GM18907 (cell line): ENCODE data around the gene SLCO1B1.
"Not testable (repeated sequence)": the region's sequence is repeated elsewhere in the genome, so short reads cannot be mapped to it uniquely, and the experiment has no call there.

Experiments used
- ATAC-seq: cut with Tn5 transposase; IDR thresholded peaks from one replicate; pipeline ENCODE4 v1.9.1; 2021; ENCODE audit warnings: mild to moderate bottlenecking, moderate library complexity; ENCODE audit not compliant: unreplicated experiment

The SLCO1B1 gene, protein sequence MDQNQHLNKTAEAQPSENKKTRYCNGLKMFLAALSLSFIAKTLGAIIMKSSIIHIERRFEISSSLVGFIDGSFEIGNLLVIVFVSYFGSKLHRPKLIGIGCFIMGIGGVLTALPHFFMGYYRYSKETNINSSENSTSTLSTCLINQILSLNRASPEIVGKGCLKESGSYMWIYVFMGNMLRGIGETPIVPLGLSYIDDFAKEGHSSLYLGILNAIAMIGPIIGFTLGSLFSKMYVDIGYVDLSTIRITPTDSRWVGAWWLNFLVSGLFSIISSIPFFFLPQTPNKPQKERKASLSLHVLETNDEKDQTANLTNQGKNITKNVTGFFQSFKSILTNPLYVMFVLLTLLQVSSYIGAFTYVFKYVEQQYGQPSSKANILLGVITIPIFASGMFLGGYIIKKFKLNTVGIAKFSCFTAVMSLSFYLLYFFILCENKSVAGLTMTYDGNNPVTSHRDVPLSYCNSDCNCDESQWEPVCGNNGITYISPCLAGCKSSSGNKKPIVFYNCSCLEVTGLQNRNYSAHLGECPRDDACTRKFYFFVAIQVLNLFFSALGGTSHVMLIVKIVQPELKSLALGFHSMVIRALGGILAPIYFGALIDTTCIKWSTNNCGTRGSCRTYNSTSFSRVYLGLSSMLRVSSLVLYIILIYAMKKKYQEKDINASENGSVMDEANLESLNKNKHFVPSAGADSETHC

DNA sequence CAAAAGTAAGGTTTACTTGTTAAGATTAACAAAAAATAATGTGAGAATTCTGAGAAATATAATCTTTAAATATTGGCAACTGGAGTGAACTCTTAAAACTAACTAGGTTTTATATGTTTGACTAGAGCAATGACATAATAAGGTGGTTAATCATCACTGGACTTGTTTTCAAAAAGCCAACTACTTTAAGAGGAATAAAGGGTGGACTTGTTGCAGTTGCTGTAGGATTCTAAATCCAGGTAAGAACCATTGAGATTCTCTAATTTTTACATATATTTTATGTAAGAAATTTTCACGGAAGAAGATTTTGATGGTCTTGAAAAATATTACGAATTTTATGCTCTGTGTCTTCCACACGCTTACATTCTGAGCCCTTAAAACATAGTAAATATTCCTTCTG lies at the start of gene SLCO1B1:
TSS of gene SLCO1B1 (plus strand) at position 197 of the 400 bp plus-strand sequence. CDS start 10,381 bp downstream, outside the sequence.
- ATAC-seq = no peak

DNA sequence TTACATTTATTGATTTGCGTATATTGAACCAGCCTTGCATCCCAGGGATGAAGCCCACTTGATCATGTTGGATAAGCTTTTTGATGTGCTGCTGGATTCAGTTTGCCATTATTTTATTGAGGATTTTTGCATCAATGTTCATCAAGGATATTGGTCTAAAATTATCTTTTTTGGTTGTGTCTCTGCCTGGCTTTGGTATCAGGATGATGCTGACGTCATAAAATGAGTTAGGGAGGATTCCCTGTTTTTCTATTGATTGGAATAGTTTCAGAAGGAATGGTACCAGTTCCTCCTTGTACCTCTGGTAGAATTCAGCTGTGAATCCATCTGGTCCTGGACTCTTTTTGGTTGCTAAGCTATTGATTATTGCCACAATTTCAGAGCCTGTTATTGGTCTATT lies 46.2 kb upstream of the SLCO1B1 start:
- ATAC-seq = not testable (repeated sequence)

DNA sequence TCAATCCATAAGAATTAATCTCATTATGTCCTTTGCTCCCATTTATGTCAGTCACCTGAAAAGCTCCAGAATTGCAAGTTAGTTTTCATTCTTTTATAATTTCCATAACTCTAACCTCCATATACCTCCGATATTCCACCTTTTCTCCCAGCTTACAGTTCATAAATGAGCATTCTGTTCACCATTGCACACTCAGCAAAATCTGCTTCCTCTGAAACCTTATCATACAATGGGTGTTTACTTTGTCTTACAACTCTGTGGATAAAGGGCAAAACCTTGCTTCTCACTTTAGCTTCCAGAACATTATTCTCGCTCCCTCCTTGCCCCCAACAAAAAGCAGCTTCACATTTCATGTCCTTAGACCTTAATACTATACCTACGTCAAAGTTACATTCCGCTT lies 19.3 kb upstream of the SLCO1B1 start:
- no peak for ATAC-seq

DNA sequence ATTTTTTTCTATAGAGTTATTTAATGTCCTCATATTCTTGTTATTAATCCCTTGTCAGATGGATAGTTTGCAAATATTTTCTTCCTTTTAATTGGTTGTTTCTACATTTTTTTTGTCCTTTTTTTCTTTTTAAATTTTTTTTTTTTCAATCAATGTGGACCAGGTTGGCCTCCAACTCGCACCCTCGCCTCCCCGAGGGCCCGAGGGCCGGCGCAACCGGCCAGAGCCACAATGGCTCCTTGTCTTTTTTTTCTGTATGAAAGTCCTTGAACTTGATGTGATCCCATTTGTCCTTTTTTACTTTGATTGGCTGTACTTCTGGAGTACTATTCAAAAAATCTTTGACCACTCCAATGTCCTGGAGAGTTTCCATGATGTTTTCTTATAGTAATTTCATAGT lies 17.7 kb upstream of the SLCO1B1 start:
- no peak for ATAC-seq

DNA sequence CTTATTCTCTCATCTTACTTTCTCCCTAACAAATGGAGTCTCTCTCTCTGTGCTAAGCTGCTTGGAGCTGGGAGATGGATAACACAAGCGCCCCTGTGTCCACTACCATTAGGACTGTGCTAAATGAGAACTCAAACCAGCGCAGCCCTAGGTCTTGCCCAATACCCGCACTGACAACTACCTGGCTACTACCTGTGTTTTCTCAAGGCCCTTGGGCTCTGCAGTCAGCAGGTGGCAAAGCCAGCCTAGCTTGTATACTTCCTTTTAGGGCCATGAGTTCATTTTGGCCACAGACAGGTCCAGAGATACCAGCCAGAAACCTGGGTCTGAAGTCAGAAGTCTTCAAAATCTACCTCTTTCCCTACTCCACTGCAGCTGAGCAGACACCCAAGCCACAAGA lies 13.0 kb upstream of the SLCO1B1 start:
- ATAC-seq = no peak

DNA sequence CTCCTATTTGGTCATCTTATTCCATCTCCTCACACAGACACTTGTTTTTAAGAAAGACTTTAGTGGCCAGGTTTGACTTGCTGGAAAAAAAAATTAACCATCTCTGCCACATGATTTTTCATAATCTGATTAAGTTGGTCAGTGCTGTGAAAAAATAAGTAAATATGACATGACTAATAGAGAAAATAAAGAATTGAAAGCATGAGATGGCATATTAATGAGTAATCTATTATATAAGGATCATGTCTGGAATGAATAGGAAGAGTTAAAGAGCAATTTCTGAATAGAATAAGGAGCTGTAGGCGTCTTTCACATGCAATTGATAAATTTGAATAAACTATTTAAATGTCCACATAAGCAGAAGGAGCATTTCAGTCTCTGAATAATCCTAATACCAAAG lies 12.2 kb upstream of the SLCO1B1 start:
- no peak for ATAC-seq

DNA sequence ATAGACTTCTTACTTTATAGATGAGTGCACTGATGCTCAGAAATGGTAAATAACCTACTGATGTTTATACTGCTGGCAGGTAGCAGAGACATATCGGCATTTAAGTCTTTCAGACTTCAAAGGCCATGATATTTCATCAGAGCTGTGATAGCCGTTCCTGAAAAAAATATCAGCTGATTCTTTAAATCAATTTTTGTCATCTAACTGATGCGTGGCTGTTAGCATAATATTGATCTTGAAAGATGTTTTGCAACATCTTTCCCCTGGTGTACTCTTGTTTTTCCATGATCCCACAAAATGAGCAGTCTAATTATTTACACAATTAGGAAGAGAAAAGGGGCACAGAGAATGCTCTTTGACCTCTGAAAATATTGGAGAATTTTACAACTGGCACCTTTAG lies 1.6 kb upstream of the SLCO1B1 start:
- ATAC-seq = no peak

DNA sequence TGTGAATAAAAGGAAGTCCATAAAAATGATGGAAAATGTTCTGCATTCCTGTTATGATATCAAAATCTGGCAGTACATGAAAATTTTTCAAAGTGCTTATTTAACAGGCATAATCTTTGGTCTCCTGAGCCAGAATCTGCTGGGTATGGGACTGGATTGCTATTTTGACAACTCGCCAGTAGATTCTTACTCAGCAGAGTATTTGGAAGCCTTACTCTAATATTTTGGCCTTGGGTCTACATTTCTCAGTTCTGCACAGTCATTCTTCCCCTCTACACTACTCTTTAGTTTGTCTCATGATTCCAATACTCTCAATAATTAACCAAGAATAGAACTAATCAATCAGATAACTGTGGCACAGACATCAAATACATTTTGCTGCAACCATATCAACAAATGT lies 1.1 kb upstream of the SLCO1B1 start:
- no peak for ATAC-seq

DNA sequence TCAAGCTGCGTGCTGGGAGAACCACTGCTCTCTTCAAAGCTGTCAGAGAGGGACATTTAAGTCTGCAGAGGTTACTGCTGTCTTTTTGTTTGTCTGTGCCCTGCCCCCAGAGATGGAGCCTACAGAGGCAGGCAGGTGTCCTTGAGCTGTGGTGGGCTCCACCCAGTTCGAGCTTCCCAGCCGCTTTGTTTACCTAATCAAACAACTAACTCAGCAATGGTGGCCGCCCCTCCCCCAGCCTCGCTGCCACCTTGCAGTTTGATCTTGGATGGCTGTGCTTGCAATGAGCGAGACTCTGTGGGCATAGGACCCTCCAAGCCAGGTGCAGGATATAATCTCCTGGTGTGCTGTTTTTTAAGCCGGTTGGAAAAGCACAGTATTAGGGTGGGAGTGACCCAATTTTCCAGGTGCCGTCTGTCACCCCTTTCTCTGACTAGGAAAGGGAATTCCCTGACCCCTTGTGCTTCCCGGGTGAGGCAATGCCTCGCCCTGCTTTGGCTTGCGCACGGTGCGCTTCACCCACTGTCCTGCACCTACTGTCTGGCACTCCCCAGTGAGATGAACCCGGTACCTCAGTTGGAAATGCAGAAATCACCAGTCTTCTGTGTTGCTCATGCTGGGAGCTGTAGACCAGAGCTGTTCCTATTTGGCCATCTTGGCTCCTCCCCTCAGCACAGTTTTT lies 6.5 kb downstream of the SLCO1B1 start:
- ATAC-seq = not testable (repeated sequence)

DNA sequence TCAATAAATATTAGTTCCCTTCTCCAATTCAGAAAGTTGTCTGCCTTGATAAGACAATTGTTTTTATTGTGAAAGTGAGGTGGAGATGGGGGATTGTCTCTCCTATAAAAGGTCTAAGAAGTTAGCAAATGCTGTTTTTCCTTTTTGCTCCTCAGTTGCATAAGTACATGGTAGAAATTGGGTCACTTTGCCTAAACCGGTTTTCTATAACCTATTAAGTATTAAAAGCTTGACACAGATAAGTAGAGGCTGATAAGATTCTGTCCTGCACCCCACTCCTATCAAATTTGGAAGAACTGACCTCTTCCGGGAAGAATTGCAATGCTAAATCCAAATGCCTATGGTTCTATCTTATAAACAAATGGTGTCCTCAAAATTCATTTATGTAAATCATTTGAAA lies 7.0 kb downstream of the SLCO1B1 start:
- no peak for ATAC-seq

DNA sequence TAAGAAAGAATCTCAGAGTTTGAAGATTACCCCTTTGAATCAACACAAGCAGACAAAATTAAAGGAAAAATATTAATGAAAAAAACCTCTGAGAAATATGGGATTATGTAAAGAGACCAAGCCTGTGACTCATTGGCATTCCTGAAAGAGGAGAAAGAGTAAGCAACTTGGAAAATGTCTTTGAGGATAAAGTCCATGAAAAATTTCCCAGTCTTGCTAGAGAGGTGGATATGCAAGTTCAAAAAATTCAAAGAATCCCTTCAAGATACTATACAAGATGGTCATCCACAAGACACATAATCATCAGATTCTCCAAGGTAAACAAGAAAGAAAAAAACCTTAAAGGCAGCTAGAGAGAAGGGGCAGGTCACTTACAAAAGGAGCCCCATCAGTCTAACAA lies 13.3 kb downstream of the SLCO1B1 start:
- no peak for ATAC-seq

DNA sequence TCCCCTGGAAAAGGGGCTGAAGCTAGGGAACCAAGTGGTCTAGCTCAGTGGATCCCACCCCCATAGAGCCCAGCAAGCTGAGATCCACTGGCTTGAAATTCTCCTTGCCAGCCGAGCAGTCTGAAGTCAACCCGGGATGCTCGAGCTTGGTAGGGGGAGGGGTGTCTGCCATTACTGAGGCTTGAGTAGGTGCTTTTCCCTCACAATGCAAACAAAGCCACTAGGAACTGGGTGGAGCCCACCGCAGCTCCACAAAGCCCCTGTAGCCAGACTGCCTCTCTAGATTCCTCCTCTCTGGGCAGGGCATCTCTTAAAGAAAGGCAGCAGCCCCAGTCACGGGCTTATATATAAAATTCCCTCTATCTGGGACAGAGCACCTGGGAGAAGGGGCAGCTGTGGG lies 18.9 kb downstream of the SLCO1B1 start:
- not testable (repeated sequence) for ATAC-seq

DNA sequence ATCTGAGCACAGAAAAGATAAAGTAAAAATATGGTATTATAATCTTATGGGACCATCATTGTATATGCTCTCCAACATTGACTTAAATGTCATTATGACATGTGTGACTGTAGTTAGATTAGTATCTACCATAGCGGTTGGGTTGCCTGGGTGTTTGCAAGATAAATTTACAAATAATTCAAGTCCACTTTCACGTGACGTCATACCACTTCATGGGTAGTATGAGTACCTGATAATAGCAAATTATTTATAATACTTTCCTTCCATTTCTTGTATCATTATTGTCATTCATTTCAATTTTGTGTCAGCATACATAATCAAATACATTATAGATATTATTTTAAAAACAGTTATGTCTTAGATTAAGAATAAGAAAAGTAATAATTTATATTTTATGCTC lies 20.2 kb downstream of the SLCO1B1 start:
- ATAC-seq = no peak

DNA sequence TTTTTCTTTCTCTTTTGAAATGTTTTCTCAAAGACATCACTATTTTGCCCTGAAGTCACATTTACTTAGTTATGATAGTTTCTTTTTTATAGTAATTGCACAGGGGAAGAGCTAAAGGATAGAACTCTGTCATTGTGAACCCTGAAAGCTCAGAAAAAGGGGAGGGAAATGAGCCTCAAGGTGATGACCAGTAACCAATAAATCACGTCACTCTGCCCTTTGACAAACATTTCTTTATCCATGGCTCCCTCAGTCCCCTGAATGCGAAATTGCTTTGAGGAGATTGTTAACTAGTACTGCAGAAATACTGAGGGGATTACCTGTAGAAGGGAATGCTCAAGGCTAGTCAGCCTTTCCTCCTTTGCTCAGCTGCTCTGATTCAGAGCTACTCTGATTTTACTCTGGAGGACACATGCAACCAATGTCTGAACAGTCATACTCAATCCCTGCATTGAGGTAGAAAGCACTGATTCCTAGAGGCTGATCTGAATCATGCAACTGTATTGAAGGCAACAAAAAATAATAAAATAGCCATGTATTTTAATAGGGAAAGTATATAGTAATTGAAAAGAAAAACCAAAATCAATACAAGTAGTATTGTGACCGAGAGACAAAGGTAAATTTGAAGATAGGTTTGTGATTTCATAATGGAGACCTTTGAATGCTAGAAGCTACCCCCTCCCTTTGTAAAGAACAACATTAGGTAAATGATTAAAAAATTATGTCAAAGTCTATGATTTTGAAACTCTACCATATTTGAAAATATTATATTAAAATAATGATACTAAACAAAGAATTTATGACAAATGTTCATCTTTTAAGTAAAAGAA lies 24.7 kb downstream of the SLCO1B1 start:
- no peak for ATAC-seq

DNA sequence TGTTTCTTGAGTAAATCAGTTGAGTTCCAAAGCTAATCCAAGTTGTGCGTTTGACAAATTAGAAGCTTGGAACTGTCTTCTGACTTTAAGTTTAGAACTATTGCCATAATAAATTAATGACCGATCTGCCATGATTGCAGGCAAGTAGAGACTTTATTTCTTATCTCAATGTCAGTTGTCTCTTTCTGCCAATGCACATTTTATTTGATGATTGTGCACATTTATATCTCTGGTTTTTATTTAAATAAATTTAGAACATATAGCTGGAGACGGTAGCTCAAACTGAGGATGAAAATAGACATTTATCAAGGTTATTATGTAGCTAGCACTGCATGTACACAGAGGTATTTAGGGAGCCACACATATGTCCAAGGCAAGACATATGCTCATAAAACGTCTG lies 34.1 kb downstream of the SLCO1B1 start:
- ATAC-seq = no peak

DNA sequence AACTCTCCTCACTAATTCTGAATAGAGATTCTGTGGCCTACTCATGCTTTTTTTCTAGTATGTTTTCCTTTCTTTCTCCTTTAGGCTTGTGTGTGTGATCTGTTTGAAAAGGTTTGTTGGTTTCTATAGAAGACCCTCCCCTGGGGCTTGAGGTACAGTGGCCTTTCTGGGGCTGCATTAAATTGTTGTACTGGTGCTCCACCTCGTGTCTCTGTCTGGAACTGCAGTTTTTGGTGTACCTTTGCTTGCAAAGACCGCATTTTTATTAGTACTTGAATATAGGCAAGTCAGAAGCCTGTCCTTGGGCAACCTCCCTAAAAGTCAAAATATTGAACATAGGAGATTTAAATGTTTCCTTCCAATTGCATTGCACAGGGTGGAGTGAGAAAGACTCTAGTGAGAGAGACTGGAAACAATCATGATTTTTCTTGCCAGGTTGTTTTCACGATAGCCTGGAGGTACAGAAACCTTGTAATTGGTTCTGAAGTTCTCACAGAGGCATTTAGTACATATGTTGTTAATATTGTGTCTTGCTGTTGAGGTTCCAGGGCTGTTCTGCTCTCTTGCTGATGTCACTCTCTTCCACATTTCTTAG lies 39.0 kb downstream of the SLCO1B1 start:
- peak; percentile 73 for ATAC-seq

DNA sequence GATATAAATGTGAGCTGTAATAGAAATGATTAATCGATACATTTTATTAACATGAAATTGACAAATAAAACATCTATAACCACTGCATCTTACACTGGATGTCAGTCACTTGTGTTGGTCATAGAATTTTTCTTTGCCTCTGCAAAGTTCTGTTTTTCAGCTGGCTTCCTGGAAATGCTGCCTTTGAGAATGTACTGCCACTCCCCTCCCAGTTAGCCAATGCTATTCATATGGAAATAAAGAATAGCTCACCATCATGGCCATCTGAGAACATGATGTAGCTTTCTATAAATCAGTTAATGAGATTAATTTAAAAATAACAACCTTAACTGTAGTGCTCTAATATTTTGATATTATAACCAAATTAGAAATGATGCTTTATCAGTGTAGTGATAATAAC lies 41.1 kb downstream of the SLCO1B1 start:
- no peak for ATAC-seq

DNA sequence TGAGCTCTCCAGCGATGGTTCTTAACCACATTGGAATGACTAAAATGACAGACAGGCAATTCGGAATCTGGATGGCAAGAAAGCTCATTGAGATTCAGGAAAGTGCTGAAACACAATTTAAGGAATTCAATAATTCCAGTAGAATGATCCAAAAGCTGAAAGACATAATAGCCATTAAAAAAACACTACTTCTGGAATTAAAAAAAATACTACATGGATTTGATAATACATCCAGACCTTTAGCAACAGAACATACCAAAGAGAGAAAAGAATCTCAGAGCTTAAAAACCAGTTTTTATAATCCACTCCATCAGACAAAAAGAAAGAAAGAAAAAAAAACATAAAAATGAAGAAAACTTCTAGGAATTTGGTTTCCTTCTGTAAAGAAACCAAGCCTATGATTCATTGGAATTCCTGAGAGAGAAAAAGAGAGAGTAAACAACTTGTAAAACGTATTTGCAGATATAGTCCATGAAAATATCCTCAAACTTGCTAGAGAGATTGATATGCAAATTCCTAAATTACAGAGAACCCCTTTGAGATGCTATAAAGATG lies 52.8 kb downstream of the SLCO1B1 start:
- ATAC-seq = no peak

DNA sequence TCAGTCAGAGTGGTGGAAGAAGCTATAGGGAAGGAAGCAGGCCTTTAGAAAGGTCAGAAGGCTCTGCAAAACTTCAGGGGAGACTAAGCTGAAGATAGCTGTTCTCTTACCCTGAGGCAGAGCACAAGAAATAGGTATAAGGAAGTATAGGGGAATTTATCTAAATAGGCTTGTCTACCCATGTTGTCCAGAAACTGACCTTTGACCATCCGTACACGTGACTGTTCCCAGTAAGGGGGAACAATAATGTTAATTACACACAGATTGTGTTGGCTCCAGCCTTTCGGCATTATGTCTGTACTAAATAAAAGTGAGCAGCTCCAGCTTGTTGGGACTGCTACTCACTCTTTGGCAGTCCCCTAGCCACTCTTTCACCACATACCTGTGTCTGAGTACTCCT lies 59.0 kb downstream of the SLCO1B1 start:
- ATAC-seq = no peak

DNA sequence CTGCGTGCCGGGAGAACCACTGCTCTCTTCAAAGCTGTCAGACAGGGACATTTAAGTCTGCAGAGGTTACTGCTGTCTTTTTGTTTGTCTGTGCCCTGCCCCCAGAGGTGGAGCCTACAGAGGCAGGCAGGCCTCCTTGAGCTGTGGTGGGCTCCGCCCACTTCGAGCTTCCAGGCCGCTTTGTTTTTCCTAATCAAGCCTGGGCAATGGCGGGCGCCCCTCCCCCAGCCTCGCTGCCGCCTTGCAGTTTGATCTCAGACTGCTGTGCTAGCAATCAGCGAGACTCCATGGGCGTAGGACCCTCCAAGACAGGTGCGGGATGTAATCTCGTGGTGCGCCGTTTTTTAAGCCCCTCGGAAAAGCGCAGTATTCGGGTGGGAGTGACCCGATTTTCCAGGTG lies 83.4 kb downstream of the SLCO1B1 start:
- ATAC-seq = not testable (repeated sequence)
